ENCODE results near the gene RBM3. TPM values are rescaled to one million over a fixed set of nuclear protein-coding genes. Genes with fewer than 3 reads are reported as not detected.

Gene RBM3
- total RNA-seq, 2 experiments from 2014 or later: 351 to 377 TPM

- Mint-ChIP-seq H3K4me1 (ENCODE audit: low read depth) (no peaks in the 10 kb centered on the region), H3K36me3 (ENCODE audit: low read depth) (no peaks in the 10 kb centered on the region), H3K27me3 (no peaks in the 10 kb centered on the region), H3K27ac (no peak overlapping the region), H3K9me3 (no peaks in the 10 kb centered on the region), H3K4me3 (no peak overlapping the region)
- no peaks in the 10 kb centered on the region for H3K27me3 ChIP-seq (ENCODE audit: control insufficient read depth in 1 of 2, insufficient read depth in 2 of 2, low read length in 2 of 2)
- POLR2A ChIA-PET: no interaction called here
- H3K4me3 ChIP-seq (ENCODE audit: low read length): no peak overlapping the region
- intact Hi-C loops (cut with DNase I, micrococcal nuclease): no loop called here
- ATAC-seq (ENCODE audit: poor library complexity) (no peak), DNase-seq (no peak)
- no peak overlapping the region for H3K27ac ChIP-seq (ENCODE audit: low read depth in 1 of 2, low read length in 2 of 2)
- CTCF ChIA-PET: no interaction called here
- H3K36me3 ChIP-seq (ENCODE audit: insufficient read depth, low read length): no peaks in the 10 kb centered on the region
- no peaks in the 10 kb centered on the region for H3K4me1 ChIP-seq (ENCODE audit: insufficient read depth, low read length)
- no peaks in the 10 kb centered on the region for H3K9me3 ChIP-seq (ENCODE audit: control insufficient read depth in 1 of 2, insufficient read depth in 1 of 2, low read length in 2 of 2)
- TF ChIP-seq CTCF (IDR thresholded peaks at IDR 0.05): no peak
These were observed 43.5 kb downstream of the RBM3 start for GRCh38 chrX:48617542-48618340.

- Mint-ChIP-seq H3K4me1 (ENCODE audit: low read depth) (peaks cover 5% of the 10 kb centered on the region), H3K27me3 (no peaks in the 10 kb centered on the region), H3K9me3 (no peaks in the 10 kb centered on the region), H3K27ac (no peak overlapping the region), H3K36me3 (ENCODE audit: low read depth) (no peaks in the 10 kb centered on the region), H3K4me3 (no peak overlapping the region)
- no peaks in the 10 kb centered on the region for H3K9me3 ChIP-seq (ENCODE audit: control insufficient read depth in 1 of 2, insufficient read depth in 1 of 2, low read length in 2 of 2)
- intact Hi-C loops (cut with DNase I, micrococcal nuclease): no loop called here
- no peaks in the 10 kb centered on the region for H3K36me3 ChIP-seq (ENCODE audit: insufficient read depth, low read length)
- CTCF ChIA-PET: no interaction called here
- peaks cover 4% of the 10 kb centered on the region for H3K4me1 ChIP-seq (ENCODE audit: insufficient read depth, low read length)
- no peaks in the 10 kb centered on the region for H3K27me3 ChIP-seq (ENCODE audit: control insufficient read depth in 1 of 2, insufficient read depth in 2 of 2, low read length in 2 of 2)
- ATAC-seq (ENCODE audit: poor library complexity) (no peak), DNase-seq (no peak)
- TF ChIP-seq CTCF (IDR thresholded peaks at IDR 0.05): no peak
- H3K27ac ChIP-seq (ENCODE audit: low read depth in 1 of 2, low read length in 2 of 2): no peak overlapping the region
- no peak overlapping the region for H3K4me3 ChIP-seq (ENCODE audit: low read length)
- POLR2A ChIA-PET: interaction anchor here (0.6 kb wide), 1 partner anchor 48 kb away, joined by 5 read pairs; no protein-coding TSS in a partner anchor
These were observed 52.4 kb downstream of the RBM3 start for GRCh38 chrX:48626401-48627298.

Other genes with a start within 250 kb of the RBM3 start
- not detected for gene SSX3, start 217.8 kb upstream of the RBM3 start, total RNA-seq
- not detected for gene SSX4, start 190.9 kb upstream of the RBM3 start, total RNA-seq
- not detected for gene SSX4B, start 162.5 kb upstream of the RBM3 start, total RNA-seq
- 1 to 10 TPM; 7.0 to 8.3 TPM for gene SLC38A5, start 104.2 kb upstream of the RBM3 start, total RNA-seq
- 10 to 100 TPM; 60.0 to 61.0 TPM for gene FTSJ1, start 98.3 kb upstream of the RBM3 start, total RNA-seq
- 10 to 100 TPM; 12.0 to 14.1 TPM for gene PORCN, start 65.5 kb upstream of the RBM3 start, total RNA-seq
- gene EBP, start 52.7 kb upstream of the RBM3 start, total RNA-seq: 10 to 100 TPM; 38.1 to 41.1 TPM
- 10 to 100 TPM; 26.7 to 30.5 TPM for gene TBC1D25, start 34.8 kb upstream of the RBM3 start, total RNA-seq
- gene WDR13, start 23.0 kb downstream of the RBM3 start, total RNA-seq: 10 to 100 TPM; 37.9 to 43.4 TPM
- 10 to 100 TPM; 63.7 to 67.4 TPM for gene WAS, start 109.3 kb downstream of the RBM3 start, total RNA-seq
- gene SUV39H1, start 122.2 kb downstream of the RBM3 start, total RNA-seq: 1 to 10 TPM; 7.7 to 8.4 TPM
- gene GLOD5, start 187.3 kb downstream of the RBM3 start, total RNA-seq: not detected
- not detected for gene GATA1, start 212.1 kb downstream of the RBM3 start, total RNA-seq
- 10 to 100 TPM; 95.2 to 95.7 TPM for gene HDAC6, start 227.6 kb downstream of the RBM3 start, total RNA-seq

Measured in CD4-positive, alpha-beta T cell (primary cell).